Breast epithelium (tissue), 4 donors: ENCODE measurements around the gene TMEM87B. TPM values are rescaled to one million over a fixed set of nuclear protein-coding genes. Genes with fewer than 3 reads are reported as not detected.

ENCODE experiments used
- DNase-seq, 2 donors: peaks; one replicate each; pipeline ENCODE4 v3.0.0-alpha.2; 2019; ENCODE audit warnings: low spot score in 2 of 2
- H3K27ac ChIP-seq, 2 donors: fragments of 200-600 bp; sonication (generic) in 1 of 2; one replicate each; pipeline ENCODE4 v1.5.1; 2016 to 2019; ENCODE audit warnings: mild to moderate bottlenecking in 1 of 2
- H3K27me3 ChIP-seq, 2 donors: fragments of 200-600 bp; sonication (generic) in 1 of 2; one replicate each; pipeline versions ENCODE4 v1.5.1 to v1.6.0; 2017 to 2019; ENCODE audit warnings: control low read depth in 1 of 2, mild to moderate bottlenecking in 1 of 2
- H3K36me3 ChIP-seq: fragments of 200-600 bp; one replicate; pipeline ENCODE4 v1.5.1; 2019
- H3K4me1 ChIP-seq, 2 donors: fragments of 200-600 bp; sonication (generic); one replicate each; pipeline ENCODE4 v1.5.1; 2016 to 2019; ENCODE audit warnings: control low read depth in 1 of 2
- H3K4me3 ChIP-seq, 3 donors: fragments of 200-600 bp; sonication (generic); 1 replicate in 2 of 3; 2 replicates in 1 of 3; pipeline ENCODE4 v1.5.1; 2016 to 2019; ENCODE audit warnings: mild to moderate bottlenecking in 3 of 3, moderate library complexity in 2 of 3
- H3K9me3 ChIP-seq, 2 donors: fragments of 200-600 bp; sonication (generic) in 1 of 2; one replicate each; pipeline ENCODE4 v1.5.1; 2016 to 2019; ENCODE audit warnings: control low read depth in 1 of 2
- POLR2A ChIP-seq: fragments of 450-650 bp; IDR thresholded peaks from one replicate; pipeline ENCODE4 v1.6.1; 2016; ENCODE audit warnings: antibody characterized with exemption, mild to moderate bottlenecking, moderate library complexity
- POLR2AphosphoS5 ChIP-seq, 3 donors: sonication (generic); formaldehyde crosslinking; IDR thresholded peaks; one replicate each; pipeline ENCODE4 v1.6.1; 2017; ENCODE audit warnings: antibody characterized with exemption in 3 of 3
- intact Hi-C: fragments of 100-400 bp; cut with DNase I; formaldehyde crosslinking; loops from one replicate; pipeline ENCODE4 v1.15.1; 2023; ENCODE audit warnings: low total_unique reads
- total RNA-seq, 3 donors: library from RNA; depleted of rRNA; stranded (reverse); fragments of >200 nt; gene quantifications; one replicate each; pipeline ENCODE4 v1.1.0, GENCODE V29; 2016
- TF ChIP-seq, protein P1 (sequence below), 3 donors: fragments of 450-650 bp; IDR thresholded peaks; one replicate each; pipeline ENCODE4 v1.5.1; 2016 to 2017; ENCODE audit warnings: antibody characterized with exemption in 3 of 3, mild to moderate bottlenecking in 3 of 3, moderate library complexity in 3 of 3

TMEM87B gene
- total RNA-seq, 3 donors from 2014 or later = 16.2 to 52.0 (median 38.3) TPM

DNA sequence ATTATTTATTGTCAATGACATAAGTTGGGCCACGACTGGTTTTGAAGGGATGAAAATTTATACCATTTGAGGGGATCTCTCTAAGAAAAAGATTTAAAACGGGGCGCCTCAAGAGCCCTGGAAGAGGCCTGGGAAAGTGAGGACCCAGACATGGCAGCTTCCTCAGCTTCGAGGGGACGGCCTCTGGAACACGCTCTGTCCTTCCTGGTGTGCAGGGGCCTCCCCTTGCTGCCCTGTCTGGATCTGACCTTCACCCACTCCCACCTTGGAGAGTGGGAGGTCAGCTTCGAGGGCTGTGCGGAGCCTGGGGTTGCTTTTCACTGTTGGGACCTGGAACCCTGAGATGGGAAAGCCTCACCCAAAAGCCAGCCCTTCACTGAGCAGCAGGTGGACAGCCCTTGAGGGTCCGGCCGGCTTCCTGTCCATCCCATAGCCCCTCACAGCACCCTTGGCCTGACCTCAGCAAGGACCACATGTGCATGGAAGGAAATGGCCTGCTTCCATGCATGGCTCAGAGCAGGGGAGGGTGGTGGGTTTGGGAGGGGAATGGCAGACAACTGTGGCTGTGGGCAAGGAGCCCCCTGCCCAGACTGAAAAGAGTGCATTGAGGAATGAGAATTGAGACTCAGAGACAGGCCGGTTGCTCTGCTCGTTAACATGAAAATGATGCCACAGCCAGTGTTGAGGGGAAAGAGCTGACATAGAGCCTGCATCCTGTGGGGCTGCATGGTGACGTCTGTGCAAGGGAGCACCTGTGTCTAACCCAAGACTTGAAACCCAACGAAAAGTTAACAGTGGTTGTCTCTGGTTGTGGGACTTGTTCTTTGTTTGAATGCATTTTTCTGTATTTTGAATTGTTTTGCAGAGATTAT is 99.4 kb downstream of the TMEM87B start:
- no peaks in the 10 kb centered on the region for H3K27me3 ChIP-seq
- DNase-seq = no peak

DNA sequence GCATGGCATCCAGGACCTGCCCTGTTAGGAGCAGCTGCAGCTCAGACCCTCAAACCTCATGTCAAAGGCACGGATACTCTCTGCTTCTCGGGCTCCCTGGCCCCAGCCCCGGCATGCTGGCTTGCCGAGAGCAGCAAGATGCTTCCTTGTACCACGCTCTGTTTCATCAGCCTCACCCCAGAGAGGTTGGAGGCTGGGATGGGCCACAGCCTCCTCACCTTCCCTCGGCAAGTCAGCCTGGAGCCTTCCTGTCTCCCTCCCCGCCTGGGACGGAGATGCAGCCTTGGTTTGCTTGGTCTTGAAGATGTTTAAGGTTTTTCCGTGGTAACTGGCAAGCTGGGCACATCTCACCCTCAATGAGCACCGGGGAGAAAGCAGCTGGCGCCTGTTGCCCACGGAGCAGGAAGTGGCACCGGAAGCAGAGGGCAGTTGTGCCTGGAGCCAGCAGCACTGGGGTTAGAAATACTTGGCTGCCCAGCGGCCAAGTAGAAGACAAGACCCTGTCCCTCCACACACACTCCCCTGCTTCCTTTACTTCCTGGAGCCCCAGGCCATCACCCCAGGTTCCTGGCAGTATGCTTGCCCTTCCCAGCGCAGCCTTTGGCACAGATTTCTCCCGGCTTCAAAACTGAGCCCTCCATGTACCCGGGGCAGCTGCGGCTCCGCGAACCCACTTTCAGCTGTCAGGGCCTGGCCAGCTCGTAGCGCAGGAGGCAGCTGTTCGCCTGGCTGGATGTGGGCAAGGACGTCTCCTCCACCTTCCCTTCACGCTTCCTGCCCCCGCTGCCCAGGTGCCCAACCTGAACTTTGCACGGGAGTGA is 100.5 kb downstream of the TMEM87B start:
- intact Hi-C loops = no loop called here
- Histone ChIP-seq H3K9me3 (no peaks in the 10 kb centered on the region), H3K4me3 (no peak overlapping the region), H3K27me3 (no peaks in the 10 kb centered on the region), H3K4me1 (no peaks in the 10 kb centered on the region), H3K36me3 (no peaks in the 10 kb centered on the region), H3K27ac (peak overlapping the region in 1 of 2 donors; percentile 78)
- TF ChIP-seq, protein P1, sequence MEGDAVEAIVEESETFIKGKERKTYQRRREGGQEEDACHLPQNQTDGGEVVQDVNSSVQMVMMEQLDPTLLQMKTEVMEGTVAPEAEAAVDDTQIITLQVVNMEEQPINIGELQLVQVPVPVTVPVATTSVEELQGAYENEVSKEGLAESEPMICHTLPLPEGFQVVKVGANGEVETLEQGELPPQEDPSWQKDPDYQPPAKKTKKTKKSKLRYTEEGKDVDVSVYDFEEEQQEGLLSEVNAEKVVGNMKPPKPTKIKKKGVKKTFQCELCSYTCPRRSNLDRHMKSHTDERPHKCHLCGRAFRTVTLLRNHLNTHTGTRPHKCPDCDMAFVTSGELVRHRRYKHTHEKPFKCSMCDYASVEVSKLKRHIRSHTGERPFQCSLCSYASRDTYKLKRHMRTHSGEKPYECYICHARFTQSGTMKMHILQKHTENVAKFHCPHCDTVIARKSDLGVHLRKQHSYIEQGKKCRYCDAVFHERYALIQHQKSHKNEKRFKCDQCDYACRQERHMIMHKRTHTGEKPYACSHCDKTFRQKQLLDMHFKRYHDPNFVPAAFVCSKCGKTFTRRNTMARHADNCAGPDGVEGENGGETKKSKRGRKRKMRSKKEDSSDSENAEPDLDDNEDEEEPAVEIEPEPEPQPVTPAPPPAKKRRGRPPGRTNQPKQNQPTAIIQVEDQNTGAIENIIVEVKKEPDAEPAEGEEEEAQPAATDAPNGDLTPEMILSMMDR (IDR thresholded peaks at IDR 0.05) = no peak
- no peak for TF ChIP-seq POLR2AphosphoS5 (IDR thresholded peaks at IDR 0.05)
- TF ChIP-seq POLR2A = no peak
- no peak for DNase-seq

More for the DNA sequence above, 99.4 kb downstream of the TMEM87B start:
- Histone ChIP-seq H3K27ac (no peak overlapping the region), H3K4me1 (peaks cover 0 to 8% of the 10 kb centered on the region in 2 donors), H3K36me3 (no peaks in the 10 kb centered on the region), H3K4me3 (no peak overlapping the region), H3K9me3 (no peaks in the 10 kb centered on the region)
- TF ChIP-seq, protein P1 (IDR thresholded peaks at IDR 0.05) = no peak
- TF ChIP-seq POLR2AphosphoS5 (IDR thresholded peaks at IDR 0.05) (no peak), POLR2A (no peak)
- intact Hi-C loops = no loop called here

DNA sequence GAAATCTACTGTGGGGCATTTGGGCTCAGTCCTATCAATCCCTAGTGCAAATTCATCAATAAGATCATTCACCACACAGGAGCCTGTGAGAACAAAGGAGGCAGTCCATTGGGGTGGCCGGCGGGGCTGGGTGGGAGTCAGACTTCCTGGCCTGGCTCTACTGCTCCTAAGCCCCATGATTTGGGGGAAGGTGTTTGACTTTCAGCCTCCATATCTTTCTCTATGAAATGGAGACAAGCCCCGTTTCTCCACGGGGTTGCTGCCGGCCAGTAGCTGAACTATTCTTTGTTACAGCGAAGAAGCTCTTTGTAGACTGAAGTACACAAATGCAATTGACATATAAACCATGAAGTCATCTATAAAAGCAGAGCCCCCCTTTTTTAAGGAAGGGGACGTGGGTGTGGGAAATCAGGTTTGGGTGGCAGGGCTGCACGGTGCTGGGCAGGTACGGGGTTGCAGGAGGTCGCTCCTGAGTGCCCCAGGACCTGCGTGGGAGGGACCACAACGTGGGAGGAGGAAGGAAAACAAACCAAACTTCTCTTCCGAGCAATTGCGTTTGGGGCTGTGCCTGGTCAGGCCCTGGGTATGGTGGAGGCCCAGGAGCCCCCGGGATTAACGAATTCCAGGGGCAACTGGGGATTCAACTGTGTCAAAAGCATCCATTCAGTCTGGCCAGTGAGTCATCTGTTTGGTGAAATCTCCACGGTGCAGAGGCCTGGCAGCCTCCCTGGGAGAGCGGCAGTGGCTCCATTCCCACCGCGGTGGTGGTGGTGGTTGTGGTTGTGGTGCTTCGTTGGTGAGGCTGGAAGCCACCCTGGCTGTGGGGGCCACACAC is 101.3 kb downstream of the TMEM87B start:
- intact Hi-C loops = no loop called here
- Histone ChIP-seq H3K4me1 (no peaks in the 10 kb centered on the region), H3K36me3 (no peaks in the 10 kb centered on the region), H3K27ac (peak overlapping the region; percentile 11 to 78), H3K9me3 (no peaks in the 10 kb centered on the region), H3K4me3 (peak overlapping the region in 1 of 3 donors; percentile 31), H3K27me3 (no peaks in the 10 kb centered on the region)
- no peak for DNase-seq
- no peak for TF ChIP-seq POLR2A
- no peak for TF ChIP-seq POLR2AphosphoS5 (IDR thresholded peaks at IDR 0.05)

DNA sequence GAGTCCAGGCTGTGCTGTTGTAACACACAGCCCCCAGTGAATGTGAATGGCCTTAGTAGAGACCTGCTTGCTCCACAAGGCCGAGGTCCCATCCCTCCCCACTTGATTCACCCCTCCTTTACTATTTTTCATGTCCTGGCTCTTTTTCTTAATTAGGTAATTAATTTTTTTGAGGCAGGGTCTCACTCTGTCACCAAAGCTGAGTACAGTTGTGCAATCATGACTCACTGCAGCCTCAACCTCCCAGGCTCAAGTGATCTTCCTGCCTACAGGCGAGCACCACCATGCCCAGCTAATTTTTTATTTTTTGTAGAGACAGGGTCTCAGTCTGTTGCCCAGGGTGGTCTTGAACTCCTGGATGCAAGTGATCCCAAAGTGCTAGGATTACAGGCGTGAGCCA is 102.4 kb downstream of the TMEM87B start:
- TF ChIP-seq, protein P1 (IDR thresholded peaks at IDR 0.05) = no peak
- no peak for TF ChIP-seq POLR2AphosphoS5 (IDR thresholded peaks at IDR 0.05)
- intact Hi-C loops = no loop called here
- H3K27ac ChIP-seq = no peak overlapping the region
- no peaks in the 10 kb centered on the region for H3K27me3 ChIP-seq
- no peaks in the 10 kb centered on the region for H3K36me3 ChIP-seq
- DNase-seq = peak in 1 of 2 donors; percentile 5
- no peak overlapping the region for H3K4me3 ChIP-seq
- H3K4me1 ChIP-seq = no peaks in the 10 kb centered on the region
- H3K9me3 ChIP-seq = no peaks in the 10 kb centered on the region

DNA sequence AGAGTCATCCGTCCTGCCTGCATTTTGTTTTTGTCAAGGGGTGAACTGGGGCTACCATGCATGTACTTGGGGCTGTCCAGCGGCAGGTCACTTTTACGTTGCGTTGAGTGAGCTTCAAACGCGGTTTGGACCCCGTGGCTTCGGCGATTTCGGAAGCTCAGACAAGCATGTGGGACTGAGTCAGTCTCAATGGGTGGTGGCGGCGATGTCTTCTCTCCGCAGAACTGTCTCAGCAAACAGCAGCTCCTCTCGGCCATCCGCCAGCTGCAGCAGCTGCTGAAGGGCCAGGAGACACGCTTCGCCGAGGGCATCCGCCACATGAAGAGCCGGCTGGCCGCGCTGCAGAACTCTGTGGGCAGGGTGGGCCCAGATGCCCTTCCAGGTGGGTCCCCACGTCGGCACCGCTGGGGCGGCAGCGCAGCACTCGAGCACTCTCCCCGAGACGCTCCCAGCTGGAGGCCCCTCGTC is 104.4 kb downstream of the TMEM87B start:
- Histone ChIP-seq H3K4me3 (no peak overlapping the region), H3K27ac (no peak overlapping the region), H3K9me3 (no peaks in the 10 kb centered on the region), H3K27me3 (no peaks in the 10 kb centered on the region), H3K36me3 (no peaks in the 10 kb centered on the region), H3K4me1 (no peaks in the 10 kb centered on the region)
- intact Hi-C loops = no loop called here
- TF ChIP-seq POLR2AphosphoS5 (IDR thresholded peaks at IDR 0.05) (no peak), POLR2A (no peak)
- TF ChIP-seq, protein P1 (IDR thresholded peaks at IDR 0.05) = no peak
- peak in 1 of 2 donors; percentile 31 for DNase-seq
